ENCODE data around the gene RBFOX1.

DNA sequence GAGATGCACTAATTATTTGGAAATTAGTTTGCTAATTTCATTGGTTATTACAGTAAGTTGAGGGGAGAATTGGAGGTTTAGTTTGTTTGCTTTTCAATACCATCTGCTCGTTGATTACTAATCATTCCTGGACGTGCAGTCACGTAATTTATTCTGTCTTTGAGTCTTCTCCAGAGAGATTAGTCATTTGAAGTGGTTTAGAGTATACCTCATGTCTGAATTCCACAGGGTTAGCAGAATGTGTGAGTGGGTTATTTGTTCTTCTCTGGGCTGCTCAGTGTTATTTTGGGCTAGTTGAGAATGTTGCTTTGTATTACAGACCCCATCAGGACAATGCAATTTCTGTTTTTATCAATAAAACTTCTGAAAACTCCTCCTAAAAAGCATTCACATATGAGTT is 265.0 kb downstream of the RBFOX1 start:
- TF ChIP-seq, protein P1, sequence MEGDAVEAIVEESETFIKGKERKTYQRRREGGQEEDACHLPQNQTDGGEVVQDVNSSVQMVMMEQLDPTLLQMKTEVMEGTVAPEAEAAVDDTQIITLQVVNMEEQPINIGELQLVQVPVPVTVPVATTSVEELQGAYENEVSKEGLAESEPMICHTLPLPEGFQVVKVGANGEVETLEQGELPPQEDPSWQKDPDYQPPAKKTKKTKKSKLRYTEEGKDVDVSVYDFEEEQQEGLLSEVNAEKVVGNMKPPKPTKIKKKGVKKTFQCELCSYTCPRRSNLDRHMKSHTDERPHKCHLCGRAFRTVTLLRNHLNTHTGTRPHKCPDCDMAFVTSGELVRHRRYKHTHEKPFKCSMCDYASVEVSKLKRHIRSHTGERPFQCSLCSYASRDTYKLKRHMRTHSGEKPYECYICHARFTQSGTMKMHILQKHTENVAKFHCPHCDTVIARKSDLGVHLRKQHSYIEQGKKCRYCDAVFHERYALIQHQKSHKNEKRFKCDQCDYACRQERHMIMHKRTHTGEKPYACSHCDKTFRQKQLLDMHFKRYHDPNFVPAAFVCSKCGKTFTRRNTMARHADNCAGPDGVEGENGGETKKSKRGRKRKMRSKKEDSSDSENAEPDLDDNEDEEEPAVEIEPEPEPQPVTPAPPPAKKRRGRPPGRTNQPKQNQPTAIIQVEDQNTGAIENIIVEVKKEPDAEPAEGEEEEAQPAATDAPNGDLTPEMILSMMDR (IDR thresholded peaks at IDR 0.05; ENCODE audit: poor library complexity, severe bottlenecking): no peak
- no peak for TF ChIP-seq POLR2AphosphoS5 (IDR thresholded peaks at IDR 0.05)
- TF ChIP-seq EP300 (conservative IDR thresholded peaks at IDR 0.05; ENCODE audit: poor library complexity, severe bottlenecking): no peak
- TF ChIP-seq RAD21 (conservative IDR thresholded peaks at IDR 0.05): no peak
- TF ChIP-seq, protein P2, sequence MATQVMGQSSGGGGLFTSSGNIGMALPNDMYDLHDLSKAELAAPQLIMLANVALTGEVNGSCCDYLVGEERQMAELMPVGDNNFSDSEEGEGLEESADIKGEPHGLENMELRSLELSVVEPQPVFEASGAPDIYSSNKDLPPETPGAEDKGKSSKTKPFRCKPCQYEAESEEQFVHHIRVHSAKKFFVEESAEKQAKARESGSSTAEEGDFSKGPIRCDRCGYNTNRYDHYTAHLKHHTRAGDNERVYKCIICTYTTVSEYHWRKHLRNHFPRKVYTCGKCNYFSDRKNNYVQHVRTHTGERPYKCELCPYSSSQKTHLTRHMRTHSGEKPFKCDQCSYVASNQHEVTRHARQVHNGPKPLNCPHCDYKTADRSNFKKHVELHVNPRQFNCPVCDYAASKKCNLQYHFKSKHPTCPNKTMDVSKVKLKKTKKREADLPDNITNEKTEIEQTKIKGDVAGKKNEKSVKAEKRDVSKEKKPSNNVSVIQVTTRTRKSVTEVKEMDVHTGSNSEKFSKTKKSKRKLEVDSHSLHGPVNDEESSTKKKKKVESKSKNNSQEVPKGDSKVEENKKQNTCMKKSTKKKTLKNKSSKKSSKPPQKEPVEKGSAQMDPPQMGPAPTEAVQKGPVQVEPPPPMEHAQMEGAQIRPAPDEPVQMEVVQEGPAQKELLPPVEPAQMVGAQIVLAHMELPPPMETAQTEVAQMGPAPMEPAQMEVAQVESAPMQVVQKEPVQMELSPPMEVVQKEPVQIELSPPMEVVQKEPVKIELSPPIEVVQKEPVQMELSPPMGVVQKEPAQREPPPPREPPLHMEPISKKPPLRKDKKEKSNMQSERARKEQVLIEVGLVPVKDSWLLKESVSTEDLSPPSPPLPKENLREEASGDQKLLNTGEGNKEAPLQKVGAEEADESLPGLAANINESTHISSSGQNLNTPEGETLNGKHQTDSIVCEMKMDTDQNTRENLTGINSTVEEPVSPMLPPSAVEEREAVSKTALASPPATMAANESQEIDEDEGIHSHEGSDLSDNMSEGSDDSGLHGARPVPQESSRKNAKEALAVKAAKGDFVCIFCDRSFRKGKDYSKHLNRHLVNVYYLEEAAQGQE (IDR thresholded peaks at IDR 0.05; ENCODE audit: borderline replicate concordance): no peak
- TF ChIP-seq TAF1 (IDR thresholded peaks at IDR 0.05; ENCODE audit: low read depth): no peak
